HG03575 (cell line): Measurements from ENCODE around the gene ZNF726.
"Not testable (repeated sequence)": the region's sequence is repeated elsewhere in the genome, so short reads cannot be mapped to it uniquely, and the experiment has no call there.

ENCODE experiments used
- ATAC-seq: cut with Tn5 transposase; IDR thresholded peaks from one replicate; pipeline ENCODE4 v1.9.1; 2021; ENCODE audit not compliant: unreplicated experiment, insufficient number of reproducible peaks, low FRiP score; ENCODE audit errors: extremely low read depth

ZNF726 gene

GRCh38 chr19:23925285-23925684 is 10.6 kb downstream of the ZNF726 start:
- ATAC-seq = no peak

- no peak for ATAC-seq
Measured at GRCh38 chr19:23932878-23933277, 18.2 kb downstream of the ZNF726 start.

- not testable (repeated sequence) for ATAC-seq
Measured at GRCh38 chr19:23937031-23937430, 22.3 kb downstream of the ZNF726 start.

GRCh38 chr19:23943411-23943810 is 28.7 kb downstream of the ZNF726 start:
- no peak for ATAC-seq

- no peak for ATAC-seq
Measured at GRCh38 chr19:23946569-23946968, 31.9 kb downstream of the ZNF726 start.

GRCh38 chr19:23949611-23950010 is 34.9 kb downstream of the ZNF726 start:
- ATAC-seq = no peak

GRCh38 chr19:23956051-23956450 is 41.4 kb downstream of the ZNF726 start:
- no peak for ATAC-seq

- no peak for ATAC-seq
Measured at GRCh38 chr19:23957660-23958281, 43.1 kb downstream of the ZNF726 start.

GRCh38 chr19:23963396-23963795 is 48.7 kb downstream of the ZNF726 start:
- ATAC-seq = not testable (repeated sequence)

GRCh38 chr19:23963881-23964280 is 49.2 kb downstream of the ZNF726 start:
- not testable (repeated sequence) for ATAC-seq

- not testable (repeated sequence) for ATAC-seq
Measured at GRCh38 chr19:23964334-23964733, 49.6 kb downstream of the ZNF726 start.

GRCh38 chr19:23969630-23970029 is 54.9 kb downstream of the ZNF726 start:
- ATAC-seq = no peak

GRCh38 chr19:23971598-23971997 is 56.9 kb downstream of the ZNF726 start:
- no peak for ATAC-seq

GRCh38 chr19:23972161-23972560 is 57.5 kb downstream of the ZNF726 start:
- ATAC-seq = no peak

- ATAC-seq = no peak
Measured at GRCh38 chr19:23974941-23975340, 60.3 kb downstream of the ZNF726 start.

GRCh38 chr19:23976631-23977030 is 61.9 kb downstream of the ZNF726 start:
- not testable (repeated sequence) for ATAC-seq

- not testable (repeated sequence) for ATAC-seq
Measured at GRCh38 chr19:23977256-23977655, 62.6 kb downstream of the ZNF726 start.

- ATAC-seq = no peak
Measured at GRCh38 chr19:23978068-23978467, 63.4 kb downstream of the ZNF726 start.

GRCh38 chr19:23980805-23981204 is 66.1 kb downstream of the ZNF726 start:
- ATAC-seq = no peak

GRCh38 chr19:23981863-23982262 is 67.2 kb downstream of the ZNF726 start:
- no peak for ATAC-seq

GRCh38 chr19:23983406-23983805 is 68.7 kb downstream of the ZNF726 start:
- no peak for ATAC-seq
